ENCODE results near the gene CKS1B. TPM values are rescaled to one million over a fixed set of nuclear protein-coding genes. Genes with fewer than 3 reads are reported as not detected.
"Not testable (repeated sequence)": the region's sequence is repeated elsewhere in the genome, so short reads cannot be mapped to it uniquely, and the experiment has no call there.

The CKS1B gene
- total and polyA plus RNA-seq, 8 donors = 4.7 to 73.3 (median 30.6) TPM

DNA sequence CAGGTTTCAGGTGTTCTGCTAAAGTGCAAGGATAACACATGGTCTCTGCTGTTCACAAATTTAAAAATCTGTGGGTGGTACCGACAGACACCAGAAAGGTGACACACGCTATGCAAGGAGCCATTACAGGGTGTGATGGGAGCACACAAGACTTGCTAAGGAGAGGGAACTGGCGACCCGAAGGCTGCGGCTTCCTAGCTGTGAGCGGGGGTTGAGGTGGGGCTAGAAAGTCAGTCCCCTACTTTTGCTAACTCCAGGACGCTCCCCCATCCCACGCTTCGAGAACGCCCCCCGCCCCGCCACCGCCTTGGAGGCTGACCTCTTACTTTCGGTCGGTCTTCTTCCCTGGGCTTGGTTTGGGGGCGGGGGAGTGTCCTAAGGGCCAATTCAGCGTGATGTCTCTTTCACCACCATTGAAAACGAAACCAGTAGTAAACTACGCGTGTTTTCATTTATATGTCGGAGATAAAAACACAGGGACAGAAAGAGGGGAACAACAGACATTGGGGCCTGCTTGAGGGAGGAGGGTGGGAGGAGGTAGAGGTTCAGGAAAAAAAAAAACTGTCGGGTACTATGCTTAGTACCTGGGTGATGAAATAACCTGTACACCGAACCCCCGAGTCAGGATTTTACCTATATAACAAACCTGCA lies 1.1 kb downstream of the CKS1B start:
- peaks cover 30 to 45% (median 38%) of the 10 kb centered on the region in 4 donors for H3K4me1 ChIP-seq
- peak overlapping the region; percentile 64 to 70 (median 68) for H3K4me3 ChIP-seq
- TF ChIP-seq POLR2A (IDR thresholded peaks at IDR 0.05) (no peak), POLR2AphosphoS5 (IDR thresholded peaks at IDR 0.05) (no peak), EP300 (IDR thresholded peaks at IDR 0.05) (no peak)
- TF ChIP-seq, protein P1, sequence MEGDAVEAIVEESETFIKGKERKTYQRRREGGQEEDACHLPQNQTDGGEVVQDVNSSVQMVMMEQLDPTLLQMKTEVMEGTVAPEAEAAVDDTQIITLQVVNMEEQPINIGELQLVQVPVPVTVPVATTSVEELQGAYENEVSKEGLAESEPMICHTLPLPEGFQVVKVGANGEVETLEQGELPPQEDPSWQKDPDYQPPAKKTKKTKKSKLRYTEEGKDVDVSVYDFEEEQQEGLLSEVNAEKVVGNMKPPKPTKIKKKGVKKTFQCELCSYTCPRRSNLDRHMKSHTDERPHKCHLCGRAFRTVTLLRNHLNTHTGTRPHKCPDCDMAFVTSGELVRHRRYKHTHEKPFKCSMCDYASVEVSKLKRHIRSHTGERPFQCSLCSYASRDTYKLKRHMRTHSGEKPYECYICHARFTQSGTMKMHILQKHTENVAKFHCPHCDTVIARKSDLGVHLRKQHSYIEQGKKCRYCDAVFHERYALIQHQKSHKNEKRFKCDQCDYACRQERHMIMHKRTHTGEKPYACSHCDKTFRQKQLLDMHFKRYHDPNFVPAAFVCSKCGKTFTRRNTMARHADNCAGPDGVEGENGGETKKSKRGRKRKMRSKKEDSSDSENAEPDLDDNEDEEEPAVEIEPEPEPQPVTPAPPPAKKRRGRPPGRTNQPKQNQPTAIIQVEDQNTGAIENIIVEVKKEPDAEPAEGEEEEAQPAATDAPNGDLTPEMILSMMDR (IDR thresholded peaks at IDR 0.05) = no peak
- H3K36me3 ChIP-seq = peaks cover 0 to 20% (median 14%) of the 10 kb centered on the region in 4 donors
- intact Hi-C loops (cut with DNase I; ENCODE audit: low total_unique reads) = no loop called here
- H3K27me3 ChIP-seq = no peaks in the 10 kb centered on the region
- WGBS, 5 donors = 0 to 1% (median 1%) methylated on average over 24 of the region's 24 CpGs
- peak; percentile 55 to 83 for DNase-seq
- no peaks in the 10 kb centered on the region for H3K9me3 ChIP-seq
- peak overlapping the region; percentile 89 to 100 (median 99) for H3K27ac ChIP-seq

- WGBS, 5 donors = 63 to 79% (median 68%) methylated on average over 3 of the region's 3 CpGs
- intact Hi-C loops (cut with DNase I; ENCODE audit: low total_unique reads); H3K9me3 ChIP-seq; H3K27me3 ChIP-seq; H3K27ac ChIP-seq; H3K4me3 ChIP-seq; DNase-seq: not testable (repeated sequence)
- peaks cover 0 to 20% (median 14%) of the 10 kb centered on the region in 4 donors for H3K36me3 ChIP-seq
- H3K4me1 ChIP-seq = peaks cover 14 to 36% (median 25%) of the 10 kb centered on the region in 4 donors
Measured at GRCh38 chr1:154977762-154978161, 3.3 kb downstream of the CKS1B start.

GRCh38 chr1:154978360-154978759 lies 3.9 kb downstream of the CKS1B start:
- no peaks in the 10 kb centered on the region for H3K9me3 ChIP-seq

DNA sequence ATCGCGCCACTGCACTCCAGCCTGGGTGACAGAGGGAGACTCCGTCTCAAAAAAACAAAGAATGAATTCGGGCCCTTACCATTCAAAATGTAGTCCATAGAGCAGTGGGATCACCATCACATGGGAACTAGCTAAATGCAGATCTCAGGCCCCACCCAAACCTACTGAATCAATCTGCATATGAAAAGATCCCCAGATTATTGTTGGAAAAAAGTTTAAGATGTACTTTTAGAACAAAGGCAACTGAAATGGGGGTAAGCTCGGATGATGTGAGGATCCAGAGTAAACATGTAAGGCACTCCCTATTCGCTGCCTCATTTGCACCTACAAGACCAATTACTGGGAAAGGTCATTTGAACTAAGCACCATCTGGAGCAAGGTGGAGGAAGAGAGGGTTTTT lies 7.9 kb downstream of the CKS1B start:
- peak overlapping the region in 4 of 5 donors; percentile 27 to 86 (median 80) for H3K27ac ChIP-seq
- no peak for DNase-seq
- intact Hi-C loops (cut with DNase I; ENCODE audit: low total_unique reads) = no loop called here
- H3K9me3 ChIP-seq = no peaks in the 10 kb centered on the region
- peak overlapping the region; percentile 69 to 79 (median 72) for H3K4me3 ChIP-seq
- peaks cover 0 to 27% (median 18%) of the 10 kb centered on the region in 4 donors for H3K36me3 ChIP-seq
- TF ChIP-seq POLR2AphosphoS5 (IDR thresholded peaks at IDR 0.05) = no peak
- no peak for TF ChIP-seq POLR2A (IDR thresholded peaks at IDR 0.05)
- no peak for TF ChIP-seq EP300 (IDR thresholded peaks at IDR 0.05)
- peaks cover 16 to 34% (median 28%) of the 10 kb centered on the region in 4 donors for H3K4me1 ChIP-seq
- no peaks in the 10 kb centered on the region for H3K27me3 ChIP-seq
- WGBS, 5 donors = 58 to 64% (median 62%) methylated on average over 6 of the region's 6 CpGs

More at GRCh38 chr1:154978360-154978759, 3.9 kb downstream of the CKS1B start:
- Histone ChIP-seq H3K4me3 (no peak overlapping the region), H3K36me3 (peaks cover 0 to 20% (median 14%) of the 10 kb centered on the region in 4 donors), H3K27ac (no peak overlapping the region), H3K4me1 (peaks cover 12 to 31% (median 20%) of the 10 kb centered on the region in 4 donors), H3K27me3 (no peaks in the 10 kb centered on the region)
- intact Hi-C loops (cut with DNase I; ENCODE audit: low total_unique reads) = no loop called here
- TF ChIP-seq POLR2A (IDR thresholded peaks at IDR 0.05) = no peak
- TF ChIP-seq, protein P1 (IDR thresholded peaks at IDR 0.05) = no peak
- TF ChIP-seq POLR2AphosphoS5 (IDR thresholded peaks at IDR 0.05) = no peak
- no peak for TF ChIP-seq EP300 (IDR thresholded peaks at IDR 0.05)
- DNase-seq = no peak
- 84 to 96% (median 93%) methylated on average over 3 of the region's 3 CpGs for WGBS, 5 donors

DNA sequence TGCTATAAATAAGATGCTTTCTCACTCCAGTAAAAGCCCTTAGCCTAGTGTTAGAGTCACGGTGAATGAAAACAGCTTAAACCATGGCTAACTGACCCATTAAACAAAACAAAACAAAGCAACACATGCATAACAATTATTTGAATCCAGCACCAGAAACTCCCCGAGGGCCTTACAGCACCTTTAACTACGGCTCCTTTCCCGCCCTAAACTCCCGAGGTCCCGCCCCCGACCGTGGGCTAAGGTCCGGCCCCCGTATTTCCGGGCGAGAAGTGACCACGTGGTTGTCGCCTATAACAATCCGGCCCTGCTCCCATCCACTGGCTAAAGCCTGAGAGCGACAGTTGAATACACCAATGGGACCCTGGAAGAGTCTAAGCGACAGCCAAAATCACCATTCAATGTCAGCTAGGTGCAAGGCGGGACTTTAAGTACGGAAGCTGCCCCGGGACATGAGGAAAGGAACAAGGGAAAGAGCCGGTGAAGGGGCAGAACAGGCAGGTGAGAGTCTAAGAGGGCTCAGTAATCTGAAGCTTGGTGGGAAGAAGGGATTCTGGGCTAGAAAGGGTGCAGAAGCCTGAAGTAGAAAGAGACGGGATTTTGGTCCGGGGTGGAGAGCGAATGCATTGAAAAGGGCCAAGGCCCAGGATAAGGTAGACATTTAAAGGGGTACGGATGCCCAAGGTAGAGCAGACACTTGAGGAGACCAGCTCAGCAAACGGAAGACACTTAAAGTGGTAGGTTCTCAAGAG lies 8.6 kb downstream of the CKS1B start, which contains the start of gene FLAD1:
Gene FLAD1, plus strand, starts transcription at position 448 of the 752 bp plus-strand sequence. CDS start 351 bp downstream, outside the sequence.
- Histone ChIP-seq H3K36me3 (peaks cover 7 to 34% (median 25%) of the 10 kb centered on the region in 4 donors), H3K27ac (peak within 1 kb of the TSS; percentile 52 to 86 (median 80)), H3K4me1 (peaks cover 16 to 39% (median 29%) of the 10 kb centered on the region in 4 donors), H3K27me3 (no peaks in the 10 kb centered on the region), H3K4me3 (peak within 1 kb of the TSS; percentile 69 to 79 (median 72)), H3K9me3 (no peaks in the 10 kb centered on the region)
- intact Hi-C loops (cut with DNase I; ENCODE audit: low total_unique reads) = no loop called here
- peak; percentile 97 to 99 for DNase-seq
- TF ChIP-seq POLR2AphosphoS5 (IDR thresholded peaks at IDR 0.05) = peak; percentile 54 to 84 (median 64)
- peak in 1 of 4 donors; percentile 50 for TF ChIP-seq POLR2A (IDR thresholded peaks at IDR 0.05)
- no peak for TF ChIP-seq EP300 (IDR thresholded peaks at IDR 0.05)
- WGBS, 5 donors = 0 to 1% (median 0%) methylated on average over 26 of the region's 26 CpGs
